NB4 (cell line): ENCODE results near the gene SCYL2.

ENCODE experiments used
- TF ChIP-seq, protein P1 (sequence below): IDR thresholded peaks from one replicate; pipeline ENCODE4 v1.5.1; 2012; ENCODE audit warnings: low read depth, low read length
- TF ChIP-seq, protein P2 (sequence below): IDR thresholded peaks from 2 replicates; pipeline ENCODE4 v1.6.1; 2011; ENCODE audit warnings: low read depth, low read length

DNA sequence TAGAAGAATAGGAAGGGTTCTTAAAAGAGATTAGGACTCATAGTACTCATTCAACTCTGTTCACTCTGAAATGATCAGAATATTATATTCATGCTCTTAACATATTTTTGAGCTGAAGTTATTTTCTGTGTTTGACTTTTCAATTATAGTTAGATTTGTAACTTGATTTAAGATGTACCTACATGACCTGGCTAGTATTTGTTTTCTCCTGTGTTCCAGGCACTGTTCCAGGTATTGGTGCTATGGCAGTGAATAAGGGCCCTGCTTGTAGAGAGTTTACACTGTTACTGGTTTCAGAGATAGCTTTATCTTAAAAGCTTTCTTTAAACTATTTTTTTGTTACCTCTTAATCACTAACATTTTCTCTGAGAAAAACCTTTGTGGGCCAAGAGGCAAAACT lies 70.8 kb downstream of the SCYL2 start:
- TF ChIP-seq, protein P1, sequence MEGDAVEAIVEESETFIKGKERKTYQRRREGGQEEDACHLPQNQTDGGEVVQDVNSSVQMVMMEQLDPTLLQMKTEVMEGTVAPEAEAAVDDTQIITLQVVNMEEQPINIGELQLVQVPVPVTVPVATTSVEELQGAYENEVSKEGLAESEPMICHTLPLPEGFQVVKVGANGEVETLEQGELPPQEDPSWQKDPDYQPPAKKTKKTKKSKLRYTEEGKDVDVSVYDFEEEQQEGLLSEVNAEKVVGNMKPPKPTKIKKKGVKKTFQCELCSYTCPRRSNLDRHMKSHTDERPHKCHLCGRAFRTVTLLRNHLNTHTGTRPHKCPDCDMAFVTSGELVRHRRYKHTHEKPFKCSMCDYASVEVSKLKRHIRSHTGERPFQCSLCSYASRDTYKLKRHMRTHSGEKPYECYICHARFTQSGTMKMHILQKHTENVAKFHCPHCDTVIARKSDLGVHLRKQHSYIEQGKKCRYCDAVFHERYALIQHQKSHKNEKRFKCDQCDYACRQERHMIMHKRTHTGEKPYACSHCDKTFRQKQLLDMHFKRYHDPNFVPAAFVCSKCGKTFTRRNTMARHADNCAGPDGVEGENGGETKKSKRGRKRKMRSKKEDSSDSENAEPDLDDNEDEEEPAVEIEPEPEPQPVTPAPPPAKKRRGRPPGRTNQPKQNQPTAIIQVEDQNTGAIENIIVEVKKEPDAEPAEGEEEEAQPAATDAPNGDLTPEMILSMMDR, result no peak
- TF ChIP-seq, protein P2, sequence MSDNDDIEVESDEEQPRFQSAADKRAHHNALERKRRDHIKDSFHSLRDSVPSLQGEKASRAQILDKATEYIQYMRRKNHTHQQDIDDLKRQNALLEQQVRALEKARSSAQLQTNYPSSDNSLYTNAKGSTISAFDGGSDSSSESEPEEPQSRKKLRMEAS, result no peak
